SK-N-SH treated with all-trans-retinoic acid at 6 μM for 48 hours (cell line): ENCODE results near the gene TMEM51.

ENCODE experiments used
- ATAC-seq: fragments of 200-7000 bp; cut with Tn5 transposase; 3 replicates; pipeline ENCODE4 v1.9.1; 2020; ENCODE audit warnings: mild to moderate bottlenecking, moderate library complexity
- ARNTL ChIP-seq: fragments of 450-650 bp; formaldehyde crosslinking; IDR thresholded peaks from 2 replicates; pipeline ENCODE4 v1.5.0; 2020; ENCODE audit warnings: low read depth, mild to moderate bottlenecking, moderate library complexity, borderline replicate concordance
- BACH2 ChIP-seq: fragments of 250-450 bp; sonication (Bioruptor Pico); IDR thresholded peaks from 2 replicates; pipeline ENCODE4 v1.9.0; 2021; ENCODE audit warnings: mild to moderate bottlenecking, borderline replicate concordance
- CSDC2 ChIP-seq: fragments of 250-450 bp; sonication (Bioruptor Pico); IDR thresholded peaks from 2 replicates; pipeline ENCODE4 v1.5.0; 2020; ENCODE audit warnings: mild to moderate bottlenecking, moderate library complexity
- CSRNP3 ChIP-seq: fragments of 250-450 bp; sonication (Bioruptor Pico); IDR thresholded peaks from 2 replicates; pipeline ENCODE4 v1.5.1; 2021; ENCODE audit warnings: mild to moderate bottlenecking, moderate library complexity
- ESRRG ChIP-seq: fragments of 250-450 bp; sonication (Bioruptor Pico); IDR thresholded peaks from 2 replicates; pipeline ENCODE4 v1.6.1; 2021; ENCODE audit warnings: mild to moderate bottlenecking
- GLIS3 ChIP-seq: fragments of 250-450 bp; sonication (Bioruptor Pico); IDR thresholded peaks from 2 replicates; pipeline ENCODE4 v1.5.0; 2020; ENCODE audit warnings: mild to moderate bottlenecking, moderate library complexity
- ISL1 ChIP-seq: fragments of 250-450 bp; sonication (Bioruptor Pico); IDR thresholded peaks from 2 replicates; pipeline ENCODE4 v2.1.2; 2022; ENCODE audit warnings: mild to moderate bottlenecking, moderate library complexity
- OSR1 ChIP-seq: fragments of 250-450 bp; sonication (Bioruptor Pico); IDR thresholded peaks from 2 replicates; pipeline ENCODE4 v1.8.0; 2022; ENCODE audit warnings: moderate library complexity, mild to moderate bottlenecking, inconsistent platforms
- PPARA ChIP-seq: fragments of 250-450 bp; sonication (Bioruptor Pico); IDR thresholded peaks from 2 replicates; pipeline ENCODE4 v1.5.0; 2020; ENCODE audit warnings: mild to moderate bottlenecking, borderline replicate concordance
- RARB ChIP-seq: fragments of 250-450 bp; sonication (Bioruptor Pico); IDR thresholded peaks from 2 replicates; pipeline ENCODE4 v1.8.0; 2021; ENCODE audit warnings: mild to moderate bottlenecking, moderate library complexity
- ZFP30 ChIP-seq: fragments of 450-650 bp; formaldehyde crosslinking; IDR thresholded peaks from 2 replicates; pipeline ENCODE4 v1.5.0; 2022; ENCODE audit warnings: mild to moderate bottlenecking, moderate library complexity
- ZNF565 ChIP-seq: fragments of 450-650 bp; formaldehyde crosslinking; conservative IDR thresholded peaks from 2 replicates; pipeline ENCODE4 v1.5.0; 2020; ENCODE audit warnings: low read depth, mild to moderate bottlenecking, moderate library complexity
- ZNF70 ChIP-seq: fragments of 450-650 bp; formaldehyde crosslinking; IDR thresholded peaks from 2 replicates; pipeline ENCODE4 v1.5.0; 2020; ENCODE audit warnings: mild to moderate bottlenecking, moderate library complexity
- ZNF8 ChIP-seq: fragments of 450-650 bp; formaldehyde crosslinking; IDR thresholded peaks from 2 replicates; pipeline ENCODE4 v1.5.0; 2020; ENCODE audit warnings: mild to moderate bottlenecking, moderate library complexity
- TF ChIP-seq, protein P1 (sequence below): fragments of 250-450 bp; sonication (Bioruptor Pico); IDR thresholded peaks from 2 replicates; pipeline ENCODE4 v1.8.0; 2020; ENCODE audit warnings: mild to moderate bottlenecking, moderate library complexity, borderline replicate concordance
- TF ChIP-seq, protein P2 (sequence below): fragments of 250-450 bp; sonication (Bioruptor Pico); IDR thresholded peaks from 2 replicates; pipeline ENCODE4 v1.5.1; 2020; ENCODE audit warnings: low read depth, mild to moderate bottlenecking, moderate library complexity
- TF ChIP-seq, protein P3 (sequence below): fragments of 250-450 bp; sonication (Bioruptor Pico); IDR thresholded peaks from 2 replicates; pipeline ENCODE4 v1.8.0; 2021; ENCODE audit warnings: low read depth, mild to moderate bottlenecking, moderate library complexity, borderline replicate concordance

The TMEM51 gene

GRCh38 chr1:15188678-15189077 is 35.1 kb downstream of the TMEM51 start:
- TF ChIP-seq CSRNP3 (CRISPR knock-in tag) (no peak), PPARA (no peak), BACH2 (CRISPR knock-in tag) (no peak), ZNF8 (CRISPR knock-in tag) (no peak), ESRRG (no peak), CSDC2 (CRISPR knock-in tag) (no peak)
- peak; percentile 15; the same call in 1 of the 3 replicates for ATAC-seq

- TF ChIP-seq, protein P1, sequence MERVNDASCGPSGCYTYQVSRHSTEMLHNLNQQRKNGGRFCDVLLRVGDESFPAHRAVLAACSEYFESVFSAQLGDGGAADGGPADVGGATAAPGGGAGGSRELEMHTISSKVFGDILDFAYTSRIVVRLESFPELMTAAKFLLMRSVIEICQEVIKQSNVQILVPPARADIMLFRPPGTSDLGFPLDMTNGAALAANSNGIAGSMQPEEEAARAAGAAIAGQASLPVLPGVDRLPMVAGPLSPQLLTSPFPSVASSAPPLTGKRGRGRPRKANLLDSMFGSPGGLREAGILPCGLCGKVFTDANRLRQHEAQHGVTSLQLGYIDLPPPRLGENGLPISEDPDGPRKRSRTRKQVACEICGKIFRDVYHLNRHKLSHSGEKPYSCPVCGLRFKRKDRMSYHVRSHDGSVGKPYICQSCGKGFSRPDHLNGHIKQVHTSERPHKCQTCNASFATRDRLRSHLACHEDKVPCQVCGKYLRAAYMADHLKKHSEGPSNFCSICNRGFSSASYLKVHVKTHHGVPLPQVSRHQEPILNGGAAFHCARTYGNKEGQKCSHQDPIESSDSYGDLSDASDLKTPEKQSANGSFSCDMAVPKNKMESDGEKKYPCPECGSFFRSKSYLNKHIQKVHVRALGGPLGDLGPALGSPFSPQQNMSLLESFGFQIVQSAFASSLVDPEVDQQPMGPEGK (CRISPR knock-in tag), result no peak
- TF ChIP-seq ESRRG (no peak), PPARA (no peak), ZNF565 (CRISPR knock-in tag) (no peak), BACH2 (CRISPR knock-in tag) (no peak)
- TF ChIP-seq, protein P2, sequence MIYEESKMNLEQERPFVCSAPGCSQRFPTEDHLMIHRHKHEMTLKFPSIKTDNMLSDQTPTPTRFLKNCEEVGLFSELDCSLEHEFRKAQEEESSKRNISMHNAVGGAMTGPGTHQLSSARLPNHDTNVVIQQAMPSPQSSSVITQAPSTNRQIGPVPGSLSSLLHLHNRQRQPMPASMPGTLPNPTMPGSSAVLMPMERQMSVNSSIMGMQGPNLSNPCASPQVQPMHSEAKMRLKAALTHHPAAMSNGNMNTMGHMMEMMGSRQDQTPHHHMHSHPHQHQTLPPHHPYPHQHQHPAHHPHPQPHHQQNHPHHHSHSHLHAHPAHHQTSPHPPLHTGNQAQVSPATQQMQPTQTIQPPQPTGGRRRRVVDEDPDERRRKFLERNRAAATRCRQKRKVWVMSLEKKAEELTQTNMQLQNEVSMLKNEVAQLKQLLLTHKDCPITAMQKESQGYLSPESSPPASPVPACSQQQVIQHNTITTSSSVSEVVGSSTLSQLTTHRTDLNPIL (CRISPR knock-in tag), result no peak
- TF ChIP-seq, all 23 proteins: peak for 0
- no peak for ATAC-seq
Observed at GRCh38 chr1:15189692-15190370, 36.3 kb downstream of the TMEM51 start.

GRCh38 chr1:15191267-15191666 is 37.7 kb downstream of the TMEM51 start:
- no peak for ATAC-seq
- TF ChIP-seq ZFP30 (CRISPR knock-in tag) (no peak), GLIS3 (CRISPR knock-in tag) (no peak), OSR1 (CRISPR knock-in tag) (no peak), CSDC2 (CRISPR knock-in tag) (no peak), RARB (CRISPR knock-in tag) (no peak), ZNF70 (CRISPR knock-in tag) (no peak), ZNF8 (CRISPR knock-in tag) (no peak)
- TF ChIP-seq, protein P1 (CRISPR knock-in tag), result no peak

DNA sequence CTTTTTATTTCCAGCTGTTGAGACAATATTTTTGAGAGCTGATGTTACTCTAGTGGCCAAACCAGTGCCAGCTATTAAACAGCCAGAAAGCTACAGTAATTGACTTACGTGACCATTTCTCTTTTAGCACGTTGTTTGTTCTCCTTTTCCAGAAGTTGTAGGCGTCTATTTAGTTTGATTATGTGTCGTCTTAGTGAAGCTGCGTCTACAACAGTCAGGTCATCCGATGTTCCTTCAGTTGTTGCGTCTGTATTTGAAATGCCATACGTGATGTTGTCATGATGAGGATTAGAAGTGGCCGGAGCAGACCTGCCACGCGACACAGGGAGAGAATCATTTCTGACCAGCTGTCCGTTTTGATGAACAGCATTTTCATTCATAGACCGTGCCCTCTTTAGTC is 38.2 kb downstream of the TMEM51 start:
- no peak for ATAC-seq
- TF ChIP-seq, protein P3, sequence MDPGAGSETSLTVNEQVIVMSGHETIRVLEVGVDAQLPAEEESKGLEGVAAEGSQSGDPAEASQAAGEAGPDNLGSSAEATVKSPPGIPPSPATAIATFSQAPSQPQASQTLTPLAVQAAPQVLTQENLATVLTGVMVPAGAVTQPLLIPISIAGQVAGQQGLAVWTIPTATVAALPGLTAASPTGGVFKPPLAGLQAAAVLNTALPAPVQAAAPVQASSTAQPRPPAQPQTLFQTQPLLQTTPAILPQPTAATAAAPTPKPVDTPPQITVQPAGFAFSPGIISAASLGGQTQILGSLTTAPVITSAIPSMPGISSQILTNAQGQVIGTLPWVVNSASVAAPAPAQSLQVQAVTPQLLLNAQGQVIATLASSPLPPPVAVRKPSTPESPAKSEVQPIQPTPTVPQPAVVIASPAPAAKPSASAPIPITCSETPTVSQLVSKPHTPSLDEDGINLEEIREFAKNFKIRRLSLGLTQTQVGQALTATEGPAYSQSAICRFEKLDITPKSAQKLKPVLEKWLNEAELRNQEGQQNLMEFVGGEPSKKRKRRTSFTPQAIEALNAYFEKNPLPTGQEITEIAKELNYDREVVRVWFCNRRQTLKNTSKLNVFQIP (CRISPR knock-in tag), result no peak
- TF ChIP-seq ZNF70 (CRISPR knock-in tag) (no peak), ARNTL (CRISPR knock-in tag) (no peak), ISL1 (CRISPR knock-in tag) (no peak), PPARA (no peak), ZNF8 (CRISPR knock-in tag) (no peak), CSRNP3 (CRISPR knock-in tag) (no peak), ZNF565 (CRISPR knock-in tag) (no peak), CSDC2 (CRISPR knock-in tag) (no peak), GLIS3 (CRISPR knock-in tag) (no peak), ESRRG (no peak), ZFP30 (CRISPR knock-in tag) (no peak), RARB (CRISPR knock-in tag) (no peak)
- TF ChIP-seq, protein P2 (CRISPR knock-in tag), result no peak
- TF ChIP-seq, protein P1 (CRISPR knock-in tag), result no peak
